SK-N-SH treated with all-trans-retinoic acid at 6 μM for 48 hours (cell line): ENCODE results near the gene CNGB1.

Experiments
- ARNTL ChIP-seq: fragments of 450-650 bp; formaldehyde crosslinking; IDR thresholded peaks from 2 replicates; pipeline ENCODE4 v1.5.0; 2020; ENCODE audit warnings: low read depth, mild to moderate bottlenecking, moderate library complexity, borderline replicate concordance
- CREB5 ChIP-seq: fragments of 250-450 bp; sonication (Bioruptor Pico); IDR thresholded peaks from 2 replicates; pipeline ENCODE4 v1.5.1; 2020; ENCODE audit warnings: low read depth, mild to moderate bottlenecking, moderate library complexity
- GLIS3 ChIP-seq: fragments of 250-450 bp; sonication (Bioruptor Pico); IDR thresholded peaks from 2 replicates; pipeline ENCODE4 v1.5.0; 2020; ENCODE audit warnings: mild to moderate bottlenecking, moderate library complexity
- ISL1 ChIP-seq: fragments of 250-450 bp; sonication (Bioruptor Pico); IDR thresholded peaks from 2 replicates; pipeline ENCODE4 v2.1.2; 2022; ENCODE audit warnings: mild to moderate bottlenecking, moderate library complexity
- RARB ChIP-seq: fragments of 250-450 bp; sonication (Bioruptor Pico); IDR thresholded peaks from 2 replicates; pipeline ENCODE4 v1.8.0; 2021; ENCODE audit warnings: mild to moderate bottlenecking, moderate library complexity
- ZFP3 ChIP-seq: fragments of 250-450 bp; sonication (Bioruptor Pico); IDR thresholded peaks from 2 replicates; pipeline ENCODE4 v1.5.0; 2020; ENCODE audit warnings: mild to moderate bottlenecking, moderate library complexity
- ZFP30 ChIP-seq: fragments of 450-650 bp; formaldehyde crosslinking; IDR thresholded peaks from 2 replicates; pipeline ENCODE4 v1.5.0; 2022; ENCODE audit warnings: mild to moderate bottlenecking, moderate library complexity
- ZNF70 ChIP-seq: fragments of 450-650 bp; formaldehyde crosslinking; IDR thresholded peaks from 2 replicates; pipeline ENCODE4 v1.5.0; 2020; ENCODE audit warnings: mild to moderate bottlenecking, moderate library complexity
- TF ChIP-seq, protein P1 (sequence below): fragments of 250-450 bp; sonication (Bioruptor Pico); IDR thresholded peaks from 2 replicates; pipeline ENCODE4 v1.8.0; 2020; ENCODE audit warnings: mild to moderate bottlenecking, moderate library complexity, borderline replicate concordance

GRCh38 chr16:57858635-57859034 lies 112.3 kb downstream of the CNGB1 start:
- TF ChIP-seq RARB (CRISPR knock-in tag) (no peak), ZFP3 (CRISPR knock-in tag) (no peak), CREB5 (CRISPR knock-in tag) (no peak), ZFP30 (CRISPR knock-in tag) (no peak), GLIS3 (CRISPR knock-in tag) (no peak), ZNF70 (CRISPR knock-in tag) (no peak), ISL1 (CRISPR knock-in tag) (no peak), ARNTL (CRISPR knock-in tag) (no peak)
- TF ChIP-seq, protein P1, sequence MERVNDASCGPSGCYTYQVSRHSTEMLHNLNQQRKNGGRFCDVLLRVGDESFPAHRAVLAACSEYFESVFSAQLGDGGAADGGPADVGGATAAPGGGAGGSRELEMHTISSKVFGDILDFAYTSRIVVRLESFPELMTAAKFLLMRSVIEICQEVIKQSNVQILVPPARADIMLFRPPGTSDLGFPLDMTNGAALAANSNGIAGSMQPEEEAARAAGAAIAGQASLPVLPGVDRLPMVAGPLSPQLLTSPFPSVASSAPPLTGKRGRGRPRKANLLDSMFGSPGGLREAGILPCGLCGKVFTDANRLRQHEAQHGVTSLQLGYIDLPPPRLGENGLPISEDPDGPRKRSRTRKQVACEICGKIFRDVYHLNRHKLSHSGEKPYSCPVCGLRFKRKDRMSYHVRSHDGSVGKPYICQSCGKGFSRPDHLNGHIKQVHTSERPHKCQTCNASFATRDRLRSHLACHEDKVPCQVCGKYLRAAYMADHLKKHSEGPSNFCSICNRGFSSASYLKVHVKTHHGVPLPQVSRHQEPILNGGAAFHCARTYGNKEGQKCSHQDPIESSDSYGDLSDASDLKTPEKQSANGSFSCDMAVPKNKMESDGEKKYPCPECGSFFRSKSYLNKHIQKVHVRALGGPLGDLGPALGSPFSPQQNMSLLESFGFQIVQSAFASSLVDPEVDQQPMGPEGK (CRISPR knock-in tag) = no peak
